CD14-positive monocyte (primary cell): ENCODE results near the gene DENND1A. TPM values are rescaled to one million over a fixed set of nuclear protein-coding genes. Genes with fewer than 3 reads are reported as not detected.
"Not testable (repeated sequence)": the region's sequence is repeated elsewhere in the genome, so short reads cannot be mapped to it uniquely, and the experiment has no call there.

ENCODE experiments used
- DNase-seq, 3 donors: peaks; one replicate each; pipeline ENCODE4 v3.0.0-alpha.2; 2011 to 2022
- H2AFZ ChIP-seq: 2 replicates; pipeline ENCODE4 v1.6.0; 2012; ENCODE audit warnings: mild to moderate bottlenecking, low read depth, low read length, inconsistent platforms; ENCODE audit not compliant: insufficient read depth, poor library complexity, severe bottlenecking
- H3K27ac ChIP-seq, 2 donors: 1 replicate in 1 of 2; 2 replicates in 1 of 2; pipeline ENCODE4 v1.5.1; 2012 to 2013; ENCODE audit warnings: low read length in 2 of 2, control low read depth in 1 of 2, inconsistent platforms in 1 of 2, low read depth in 1 of 2, mild to moderate bottlenecking in 1 of 2
- H3K27me3 ChIP-seq, 2 donors: one replicate each; pipeline versions ENCODE4 v1.6.0 to v1.6.1; 2011 to 2013; ENCODE audit warnings: low read length in 2 of 2; ENCODE audit not compliant: control insufficient read depth in 2 of 2, insufficient read depth in 2 of 2
- H3K36me3 ChIP-seq, 2 donors: replicated peaks in 1 of 2; 1 replicate in 1 of 2; 2 replicates in 1 of 2; pipeline versions ENCODE4 v1.5.1 to v1.6.1; 2012 to 2013; ENCODE audit warnings: low read length in 2 of 2, control low read depth in 1 of 2, inconsistent platforms in 1 of 2, mild to moderate bottlenecking in 1 of 2; ENCODE audit not compliant: insufficient read depth in 2 of 2, control insufficient read depth in 1 of 2
- H3K4me1 ChIP-seq, 2 donors: 1 replicate in 1 of 2; 2 replicates in 1 of 2; pipeline versions ENCODE4 v1.5.1 to v1.6.1; 2012 to 2013; ENCODE audit warnings: low read length in 2 of 2, control low read depth in 1 of 2, inconsistent platforms in 1 of 2, mild to moderate bottlenecking in 1 of 2, moderate library complexity in 1 of 2; ENCODE audit not compliant: insufficient read depth in 2 of 2, control insufficient read depth in 1 of 2
- H3K4me2 ChIP-seq: replicated peaks from 2 replicates; pipeline ENCODE3; 2012; ENCODE audit warnings: low read length, moderate library complexity, mild to moderate bottlenecking; ENCODE audit not compliant: poor library complexity, severe bottlenecking; ENCODE audit errors: extremely low read depth
- H3K4me3 ChIP-seq, 3 experiments: fragments of 200-600 bp in 1 of 3; sonication (generic) in 1 of 3; replicated peaks in 1 of 3; 1 replicate in 2 of 3; 2 replicates in 1 of 3; pipeline ENCODE4 v1.5.1; 2011 to 2013; ENCODE audit warnings: low read length in 3 of 3, mild to moderate bottlenecking in 3 of 3, control low read depth in 2 of 3, low read depth in 2 of 3, inconsistent platforms in 1 of 3, moderate library complexity in 1 of 3
- H3K79me2 ChIP-seq: 2 replicates; pipeline ENCODE4 v1.6.0; 2012; ENCODE audit warnings: mild to moderate bottlenecking, control low read depth, inconsistent platforms, low read length, moderate library complexity; ENCODE audit not compliant: insufficient read depth
- H3K9ac ChIP-seq: 2 replicates; pipeline ENCODE4 v1.6.0; 2017; ENCODE audit warnings: low read length, mild to moderate bottlenecking; ENCODE audit not compliant: insufficient read depth, poor library complexity, severe bottlenecking
- H3K9me3 ChIP-seq, 2 donors: replicated peaks in 1 of 2; 1 replicate in 1 of 2; 2 replicates in 1 of 2; pipeline versions ENCODE4 v1.5.1 to v1.6.1; 2012 to 2013; ENCODE audit warnings: low read length in 2 of 2, control low read depth in 1 of 2; ENCODE audit not compliant: control insufficient read depth in 1 of 2, insufficient read depth in 1 of 2
- H4K20me1 ChIP-seq: 2 replicates; pipeline ENCODE4 v1.6.0; 2012; ENCODE audit warnings: mild to moderate bottlenecking, low read length, control low read depth, moderate library complexity; ENCODE audit not compliant: insufficient read depth
- H3K27ac Mint-ChIP-seq, 7 donors: one replicate each; pipeline ENCODE4 v1.8.0; 2020; ENCODE audit warnings: mild to moderate bottlenecking in 7 of 7, mixed read lengths in 7 of 7, moderate library complexity in 6 of 7, inconsistent platforms in 2 of 7
- H3K27me3 Mint-ChIP-seq, 3 donors: one replicate each; pipeline ENCODE4 v1.8.0; 2021 to 2022; ENCODE audit warnings: low read depth in 3 of 3, mild to moderate bottlenecking in 3 of 3, mixed read lengths in 3 of 3, moderate library complexity in 3 of 3, inconsistent platforms in 1 of 3
- H3K36me3 Mint-ChIP-seq, 2 donors: one replicate each; pipeline ENCODE4 v1.8.0; 2020; ENCODE audit warnings: mixed read lengths in 2 of 2, inconsistent platforms in 1 of 2, mild to moderate bottlenecking in 1 of 2
- H3K4me1 Mint-ChIP-seq: one replicate; pipeline ENCODE4 v1.8.0; 2020; ENCODE audit warnings: mild to moderate bottlenecking, mixed read lengths
- H3K4me3 Mint-ChIP-seq, 2 donors: one replicate each; pipeline ENCODE4 v1.8.0; 2020; ENCODE audit warnings: mild to moderate bottlenecking in 2 of 2, mixed read lengths in 2 of 2, moderate library complexity in 1 of 2
- H3K9me3 Mint-ChIP-seq, 7 donors: one replicate each; pipeline ENCODE4 v1.8.0; 2020 to 2022; ENCODE audit warnings: mixed read lengths in 7 of 7, mild to moderate bottlenecking in 6 of 7, moderate library complexity in 6 of 7, inconsistent platforms in 2 of 7
- WGBS: methylation state at CpG from one replicate; pipeline ENCODE4 v1.1.5; 2013; ENCODE audit warnings: missing lambda C conversion rate; ENCODE audit not compliant: insufficient coverage; 5-methylcytosine and 5-hydroxymethylcytosine counted together
- intact Hi-C, 2 donors: fragments of 100-400 bp; cut with micrococcal nuclease; formaldehyde crosslinking; loops; one replicate each; pipeline versions ENCODE4 v1.15.0 to v1.15.1; 2023
- polyA plus RNA-seq, 3 donors: library from polyadenylated mRNA; depleted of rRNA in 1 of 3; unstranded in 2 of 3; stranded (reverse) in 1 of 3; fragments of 300-500 nt in 2 of 3; fragments of >200 nt in 1 of 3; fragmentation: Illumina TruSeq in 2 of 3; gene quantifications; 1 replicate in 2 of 3; 2 replicates in 1 of 3; pipeline ENCODE4 v1.2.3, GENCODE V29; 2012 to 2021
- TF ChIP-seq, protein P1 (sequence below): fragments of 200-600 bp; IDR thresholded peaks from one replicate; pipeline ENCODE4 v1.8.0; 2022; ENCODE audit warnings: antibody characterized with exemption, mild to moderate bottlenecking

Gene DENND1A
- polyA plus RNA-seq, 3 donors, result 24.8 to 73.0 (median 29.4) TPM

DNA sequence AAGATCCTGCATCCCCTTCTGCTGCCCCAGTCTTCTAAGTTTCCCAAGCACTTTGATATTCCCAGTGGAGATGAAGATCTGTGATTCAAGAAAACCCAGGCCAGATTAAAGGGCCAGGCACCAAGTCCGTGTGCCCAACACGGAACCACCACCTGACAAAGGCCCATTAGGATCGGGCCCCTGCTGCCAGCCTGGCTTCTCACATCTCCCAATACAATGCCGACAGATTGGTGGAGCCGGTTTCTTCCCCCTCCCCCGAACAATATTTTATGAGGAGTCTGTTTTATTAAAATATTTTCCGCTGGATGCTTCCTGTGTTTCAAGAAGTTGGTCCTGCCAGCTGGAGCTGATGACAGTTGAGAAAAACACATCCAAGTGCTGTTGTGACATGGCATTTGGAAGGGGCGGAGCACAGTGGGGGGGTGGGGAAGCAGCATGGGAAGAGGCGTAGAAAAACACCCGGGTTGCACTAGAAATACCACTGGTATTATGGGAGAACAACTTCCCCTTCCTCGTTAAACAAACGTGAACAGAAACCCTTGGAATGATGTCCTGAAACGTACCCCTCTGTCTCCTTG, 528.9 kb downstream of the DENND1A start:
- Histone ChIP-seq H3K4me3 (no peak overlapping the region), H3K36me3 (peaks cover 56 to 79% of the 10 kb centered on the region in 2 donors), H4K20me1 (peaks cover 15% of the 10 kb centered on the region), H3K27me3 (no peaks in the 10 kb centered on the region), H3K79me2 (no peaks in the 10 kb centered on the region), H3K4me2 (no peak overlapping the region), H2AFZ (no peak overlapping the region), H3K4me1 (no peaks in the 10 kb centered on the region), H3K9ac (no peak overlapping the region), H3K27ac (no peak overlapping the region), H3K9me3 (no peaks in the 10 kb centered on the region)
- peaks cover 0 to 4% (median 2%) of the 10 kb centered on the region in 3 donors for H3K27me3 Mint-ChIP-seq
- no peaks in the 10 kb centered on the region for H3K4me1 Mint-ChIP-seq
- DNase-seq, result no peak
- no peak overlapping the region for H3K4me3 Mint-ChIP-seq
- WGBS, result 66% methylated on average over 4 of the region's 13 CpGs
- intact Hi-C loops, result no loop called here
- H3K36me3 Mint-ChIP-seq, result peaks cover 56 to 77% of the 10 kb centered on the region in 2 donors
- H3K9me3 Mint-ChIP-seq, result no peaks in the 10 kb centered on the region
- no peak overlapping the region for H3K27ac Mint-ChIP-seq
- TF ChIP-seq, protein P1, sequence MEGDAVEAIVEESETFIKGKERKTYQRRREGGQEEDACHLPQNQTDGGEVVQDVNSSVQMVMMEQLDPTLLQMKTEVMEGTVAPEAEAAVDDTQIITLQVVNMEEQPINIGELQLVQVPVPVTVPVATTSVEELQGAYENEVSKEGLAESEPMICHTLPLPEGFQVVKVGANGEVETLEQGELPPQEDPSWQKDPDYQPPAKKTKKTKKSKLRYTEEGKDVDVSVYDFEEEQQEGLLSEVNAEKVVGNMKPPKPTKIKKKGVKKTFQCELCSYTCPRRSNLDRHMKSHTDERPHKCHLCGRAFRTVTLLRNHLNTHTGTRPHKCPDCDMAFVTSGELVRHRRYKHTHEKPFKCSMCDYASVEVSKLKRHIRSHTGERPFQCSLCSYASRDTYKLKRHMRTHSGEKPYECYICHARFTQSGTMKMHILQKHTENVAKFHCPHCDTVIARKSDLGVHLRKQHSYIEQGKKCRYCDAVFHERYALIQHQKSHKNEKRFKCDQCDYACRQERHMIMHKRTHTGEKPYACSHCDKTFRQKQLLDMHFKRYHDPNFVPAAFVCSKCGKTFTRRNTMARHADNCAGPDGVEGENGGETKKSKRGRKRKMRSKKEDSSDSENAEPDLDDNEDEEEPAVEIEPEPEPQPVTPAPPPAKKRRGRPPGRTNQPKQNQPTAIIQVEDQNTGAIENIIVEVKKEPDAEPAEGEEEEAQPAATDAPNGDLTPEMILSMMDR, result no peak

DNA sequence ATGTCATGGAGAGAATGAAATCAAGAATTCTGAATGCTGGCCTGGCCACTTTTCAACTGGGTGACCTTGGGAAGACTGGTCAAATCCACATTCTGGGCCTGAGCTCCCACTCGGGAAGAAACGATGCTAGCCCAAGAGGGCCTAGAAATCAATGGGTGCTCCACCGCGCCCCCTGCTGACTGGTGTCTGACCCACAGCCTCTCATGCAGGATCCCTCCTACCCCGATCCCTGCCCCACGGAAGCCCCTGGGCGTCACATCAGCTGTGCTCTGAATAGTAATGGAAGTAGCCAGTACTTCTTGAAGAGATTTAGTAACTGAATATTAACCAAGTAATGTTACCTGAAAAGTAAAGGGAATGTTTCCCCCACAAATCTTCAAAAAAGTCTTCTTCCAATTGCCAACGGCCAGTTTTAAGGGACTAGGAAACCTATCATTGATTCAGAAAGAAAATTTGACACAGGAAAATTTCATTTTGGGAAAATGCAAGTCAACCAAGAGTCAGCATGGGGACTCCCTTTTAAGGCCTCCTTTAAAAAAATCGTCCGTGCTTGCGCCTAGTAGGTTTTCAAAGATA, 530.0 kb downstream of the DENND1A start:
- no peak overlapping the region for H3K4me3 Mint-ChIP-seq
- H3K4me1 Mint-ChIP-seq, result no peaks in the 10 kb centered on the region
- intact Hi-C loops, result no loop called here
- H3K27me3 Mint-ChIP-seq, result peaks cover 0 to 4% (median 2%) of the 10 kb centered on the region in 3 donors
- Histone ChIP-seq H3K79me2 (no peaks in the 10 kb centered on the region), H3K27ac (no peak overlapping the region), H3K4me2 (no peak overlapping the region), H3K4me3 (no peak overlapping the region), H3K36me3 (peaks cover 62 to 90% of the 10 kb centered on the region in 2 donors), H3K4me1 (no peaks in the 10 kb centered on the region), H4K20me1 (peaks cover 13% of the 10 kb centered on the region), H3K9me3 (no peaks in the 10 kb centered on the region), H3K27me3 (no peaks in the 10 kb centered on the region), H2AFZ (no peak overlapping the region), H3K9ac (no peak overlapping the region)
- no peaks in the 10 kb centered on the region for H3K9me3 Mint-ChIP-seq
- TF ChIP-seq, protein P1, result peak; percentile 58
- no peak for DNase-seq
- peaks cover 64 to 86% of the 10 kb centered on the region in 2 donors for H3K36me3 Mint-ChIP-seq
- WGBS, result 91% methylated on average over 5 of the region's 11 CpGs
- no peak overlapping the region for H3K27ac Mint-ChIP-seq

DNA sequence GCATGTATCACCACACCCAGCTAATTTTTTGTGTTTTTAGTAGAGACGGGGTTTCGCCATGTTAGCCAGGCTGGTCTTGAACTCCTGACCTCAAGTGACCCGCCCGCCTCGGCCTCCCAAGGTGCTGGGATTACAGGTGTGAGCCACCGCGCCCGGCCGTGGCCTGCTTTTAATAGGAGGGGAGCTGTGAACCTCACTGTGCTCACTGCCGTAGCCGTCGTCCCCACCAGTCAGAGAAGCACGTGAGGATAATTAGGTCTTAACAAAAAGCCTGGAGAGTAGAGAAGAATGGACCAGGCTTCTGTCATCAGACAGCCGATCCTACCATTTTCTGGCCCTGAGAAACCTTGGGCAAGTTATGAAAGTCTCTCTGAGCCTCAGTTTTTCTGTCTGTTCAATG, 531.0 kb downstream of the DENND1A start:
- H3K9ac ChIP-seq, DNase-seq, H3K9me3 Mint-ChIP-seq, H3K27me3 ChIP-seq, H3K9me3 ChIP-seq, H3K4me3 Mint-ChIP-seq, H3K27ac ChIP-seq, H3K4me2 ChIP-seq, H3K27ac Mint-ChIP-seq, H3K79me2 ChIP-seq, H3K27me3 Mint-ChIP-seq, H3K4me3 ChIP-seq, H2AFZ ChIP-seq, H3K4me1 ChIP-seq, intact Hi-C loops, H3K4me1 Mint-ChIP-seq: not testable (repeated sequence)
- peaks cover 65 to 86% of the 10 kb centered on the region in 2 donors for H3K36me3 ChIP-seq
- 96% methylated on average over 9 of the region's 14 CpGs for WGBS
- H4K20me1 ChIP-seq, result peaks cover 13% of the 10 kb centered on the region
- peaks cover 64 to 89% of the 10 kb centered on the region in 2 donors for H3K36me3 Mint-ChIP-seq
